Measurements from ENCODE around the gene WDFY1.
A peak's percentile ranks its signal among the peaks of the same experiment; 100 is the strongest.
"Not testable (repeated sequence)": the region's sequence is repeated elsewhere in the genome, so short reads cannot be mapped to it uniquely, and the experiment has no call there.

The WDFY1 gene

GRCh38 chr2:223947711-223948205 is 2.6 kb upstream of the WDFY1 start:
- Mint-ChIP-seq H3K9me3 (no peaks in the 10 kb centered on the region), H3K4me3 (no peak overlapping the region), H3K27me3 (ENCODE audit: low read depth) (no peaks in the 10 kb centered on the region), H3K36me3 (ENCODE audit: low read depth) (peaks cover 9% of the 10 kb centered on the region), H3K4me1 (ENCODE audit: low read depth) (peaks cover 46% of the 10 kb centered on the region), H3K27ac (peak overlapping the region; percentile 77)
- no peak for DNase-seq (ENCODE audit: low spot score)

GRCh38 chr2:223945755-223946154 is 620 bp upstream of the WDFY1 start:
- Mint-ChIP-seq H3K36me3 (ENCODE audit: low read depth) (peaks cover 18% of the 10 kb centered on the region), H3K4me3 (peak overlapping the region; percentile 87), H3K9me3 (peaks cover 6% of the 10 kb centered on the region), H3K27me3 (ENCODE audit: low read depth) (no peaks in the 10 kb centered on the region), H3K4me1 (ENCODE audit: low read depth) (peaks cover 52% of the 10 kb centered on the region), H3K27ac (peak overlapping the region; percentile 92)
- DNase-seq (ENCODE audit: low spot score), result no peak

GRCh38 chr2:223944166-223944702 is 901 bp downstream of the WDFY1 start:
- Mint-ChIP-seq H3K9me3 (peaks cover 12% of the 10 kb centered on the region), H3K27me3 (ENCODE audit: low read depth) (no peaks in the 10 kb centered on the region), H3K27ac (peak overlapping the region; percentile 93), H3K36me3 (ENCODE audit: low read depth) (peaks cover 27% of the 10 kb centered on the region), H3K4me3 (peak overlapping the region; percentile 93), H3K4me1 (ENCODE audit: low read depth) (peaks cover 47% of the 10 kb centered on the region)
- no peak for DNase-seq (ENCODE audit: low spot score)

- H3K4me1 Mint-ChIP-seq (ENCODE audit: low read depth), result peaks cover 50% of the 10 kb centered on the region
- DNase-seq (ENCODE audit: low spot score), result no peak
These were observed 1.6 kb downstream of the WDFY1 start for GRCh38 chr2:223943561-223944008.

GRCh38 chr2:223943135-223943534 is 2.0 kb downstream of the WDFY1 start:
- peaks cover 52% of the 10 kb centered on the region for H3K4me1 Mint-ChIP-seq (ENCODE audit: low read depth)

More at GRCh38 chr2:223943561-223944008, 1.6 kb downstream of the WDFY1 start:
- Mint-ChIP-seq H3K36me3 (ENCODE audit: low read depth) (peaks cover 32% of the 10 kb centered on the region), H3K27ac (peak overlapping the region; percentile 93), H3K9me3 (peaks cover 13% of the 10 kb centered on the region), H3K27me3 (ENCODE audit: low read depth) (no peaks in the 10 kb centered on the region), H3K4me3 (peak overlapping the region; percentile 93)

GRCh38 chr2:223941579-223942277 is 3.4 kb downstream of the WDFY1 start:
- Mint-ChIP-seq H3K36me3 (ENCODE audit: low read depth) (peaks cover 36% of the 10 kb centered on the region), H3K4me3 (peak overlapping the region; percentile 83), H3K27me3 (ENCODE audit: low read depth) (no peaks in the 10 kb centered on the region), H3K27ac (peak overlapping the region; percentile 90), H3K9me3 (peaks cover 13% of the 10 kb centered on the region), H3K4me1 (ENCODE audit: low read depth) (peaks cover 60% of the 10 kb centered on the region)
- DNase-seq (ENCODE audit: low spot score), result peak; percentile 89

More at GRCh38 chr2:223943135-223943534, 2.0 kb downstream of the WDFY1 start:
- DNase-seq (ENCODE audit: low spot score), result no peak
- H3K9me3 Mint-ChIP-seq, result peaks cover 13% of the 10 kb centered on the region
- H3K27ac Mint-ChIP-seq, result peak overlapping the region; percentile 93
- H3K4me3 Mint-ChIP-seq, result peak overlapping the region; percentile 93
- peaks cover 35% of the 10 kb centered on the region for H3K36me3 Mint-ChIP-seq (ENCODE audit: low read depth)
- no peaks in the 10 kb centered on the region for H3K27me3 Mint-ChIP-seq (ENCODE audit: low read depth)

GRCh38 chr2:223939438-223939837 is 5.7 kb downstream of the WDFY1 start:
- Mint-ChIP-seq H3K9me3 (peaks cover 13% of the 10 kb centered on the region), H3K27ac (peak overlapping the region; percentile 52), H3K36me3 (ENCODE audit: low read depth) (peaks cover 44% of the 10 kb centered on the region), H3K4me1 (ENCODE audit: low read depth) (peaks cover 68% of the 10 kb centered on the region), H3K4me3 (peak overlapping the region; percentile 15)
- not testable (repeated sequence) for H3K27me3 Mint-ChIP-seq (ENCODE audit: low read depth); DNase-seq (ENCODE audit: low spot score)

- DNase-seq (ENCODE audit: low spot score), result no peak
- Mint-ChIP-seq H3K36me3 (ENCODE audit: low read depth) (peaks cover 34% of the 10 kb centered on the region), H3K9me3 (peaks cover 13% of the 10 kb centered on the region), H3K27ac (peak overlapping the region; percentile 63), H3K4me3 (peak overlapping the region; percentile 70), H3K4me1 (ENCODE audit: low read depth) (peaks cover 60% of the 10 kb centered on the region), H3K27me3 (ENCODE audit: low read depth) (no peaks in the 10 kb centered on the region)
These were observed 7.6 kb downstream of the WDFY1 start for GRCh38 chr2:223937535-223937934.

- Mint-ChIP-seq H3K27me3 (ENCODE audit: low read depth) (no peaks in the 10 kb centered on the region), H3K4me1 (ENCODE audit: low read depth) (peaks cover 59% of the 10 kb centered on the region), H3K27ac (peak overlapping the region; percentile 71), H3K4me3 (peak overlapping the region; percentile 70), H3K9me3 (peaks cover 13% of the 10 kb centered on the region), H3K36me3 (ENCODE audit: low read depth) (peaks cover 33% of the 10 kb centered on the region)
- DNase-seq (ENCODE audit: low spot score), result no peak
These were observed 8.2 kb downstream of the WDFY1 start for GRCh38 chr2:223936862-223937326.

GRCh38 chr2:223935459-223936125 is 9.5 kb downstream of the WDFY1 start:
- H3K4me3 Mint-ChIP-seq, result peak overlapping the region; percentile 30
- peaks cover 52% of the 10 kb centered on the region for H3K4me1 Mint-ChIP-seq (ENCODE audit: low read depth)
- no peak for DNase-seq (ENCODE audit: low spot score)
- peaks cover 26% of the 10 kb centered on the region for H3K36me3 Mint-ChIP-seq (ENCODE audit: low read depth)
- peak overlapping the region; percentile 46 for H3K27ac Mint-ChIP-seq
- H3K9me3 Mint-ChIP-seq, result peaks cover 7% of the 10 kb centered on the region
- no peaks in the 10 kb centered on the region for H3K27me3 Mint-ChIP-seq (ENCODE audit: low read depth)

GRCh38 chr2:223934870-223935269 is 10.3 kb downstream of the WDFY1 start:
- H3K4me1 Mint-ChIP-seq (ENCODE audit: low read depth), result peaks cover 59% of the 10 kb centered on the region
- peaks cover 23% of the 10 kb centered on the region for H3K36me3 Mint-ChIP-seq (ENCODE audit: low read depth)
- H3K9me3 Mint-ChIP-seq, result peaks cover 7% of the 10 kb centered on the region
- H3K27ac Mint-ChIP-seq, result no peak overlapping the region
- H3K27me3 Mint-ChIP-seq (ENCODE audit: low read depth), result no peaks in the 10 kb centered on the region
- no peak overlapping the region for H3K4me3 Mint-ChIP-seq
- no peak for DNase-seq (ENCODE audit: low spot score)

GRCh38 chr2:223932816-223933800 is 12.0 kb downstream of the WDFY1 start:
- Mint-ChIP-seq H3K4me3 (no peak overlapping the region), H3K27ac (no peak overlapping the region), H3K27me3 (ENCODE audit: low read depth) (no peaks in the 10 kb centered on the region), H3K9me3 (no peaks in the 10 kb centered on the region), H3K36me3 (ENCODE audit: low read depth) (peaks cover 14% of the 10 kb centered on the region), H3K4me1 (ENCODE audit: low read depth) (peaks cover 57% of the 10 kb centered on the region)
- DNase-seq (ENCODE audit: low spot score), result no peak
